HG02852 (cell line): Measurements from ENCODE around the gene DDX1.
"Not testable (repeated sequence)": the region's sequence is repeated elsewhere in the genome, so short reads cannot be mapped to it uniquely, and the experiment has no call there.

ENCODE experiments used
- ATAC-seq: cut with Tn5 transposase; IDR thresholded peaks from one replicate; pipeline ENCODE4 v1.9.1; 2021; ENCODE audit warnings: mild to moderate bottlenecking, moderate library complexity; ENCODE audit not compliant: unreplicated experiment

DDX1 gene

GRCh38 chr2:15672961-15673918 is 81.6 kb downstream of the DDX1 start:
- ATAC-seq, result no peak

GRCh38 chr2:15673919-15674636 is 82.4 kb downstream of the DDX1 start:
- ATAC-seq, result no peak

GRCh38 chr2:15674637-15675455 is 83.2 kb downstream of the DDX1 start:
- ATAC-seq, result no peak

- ATAC-seq, result no peak
Measured at GRCh38 chr2:15675456-15676195, 84.0 kb downstream of the DDX1 start.

GRCh38 chr2:15677141-15677843 is 85.6 kb downstream of the DDX1 start:
- ATAC-seq, result no peak

GRCh38 chr2:15678346-15678745 is 86.7 kb downstream of the DDX1 start:
- ATAC-seq, result no peak

- no peak for ATAC-seq
Measured at GRCh38 chr2:15678909-15679308, 87.2 kb downstream of the DDX1 start.

- no peak for ATAC-seq
Measured at GRCh38 chr2:15679386-15679924, 87.8 kb downstream of the DDX1 start.

GRCh38 chr2:15680132-15680531 is 88.5 kb downstream of the DDX1 start:
- not testable (repeated sequence) for ATAC-seq
